ENCODE measurements around the gene FHL1.

Gene FHL1

GRCh38 chrX:136198010-136198409 lies 50.7 kb downstream of the FHL1 start:
- Histone ChIP-seq H3K4me2 (ENCODE audit: insufficient read depth, low read length, poor library complexity, severe bottlenecking) (no peak overlapping the region), H4K91ac (ENCODE audit: low read depth, low read length, poor library complexity) (no peak overlapping the region), H3K27ac (replicated peaks; ENCODE audit: low read length) (no peak overlapping the region), H3K9me3 (replicated peaks in 1 of 2; ENCODE audit: control insufficient read depth in 2 of 2, insufficient read depth in 1 of 2, low read depth in 1 of 2, low read length in 2 of 2) (no peaks in the 10 kb centered on the region), H2BK12ac (ENCODE audit: low read length) (no peak overlapping the region), H3K79me1 (ENCODE audit: low read depth, low read length) (peaks cover 2% of the 10 kb centered on the region), H3K23ac (ENCODE audit: low read depth, low read length, poor library complexity) (no peak overlapping the region), H3K18ac (ENCODE audit: low read length) (no peak overlapping the region), H2BK15ac (ENCODE audit: low read length) (no peak overlapping the region), H2BK120ac (ENCODE audit: low read depth, low read length) (no peak overlapping the region), H3K9ac (ENCODE audit: low read depth, low read length, poor library complexity) (no peak overlapping the region), H3K4ac (ENCODE audit: low read length) (no peak overlapping the region), H2AK5ac (ENCODE audit: low read depth, low read length) (no peak overlapping the region), H3K14ac (ENCODE audit: low read length) (no peak overlapping the region), H3K4me3 (ENCODE audit: low read length in 2 of 2) (no peak overlapping the region), H2AFZ (ENCODE audit: low read length) (no peak overlapping the region), H3K36me3 (replicated peaks in 1 of 2; ENCODE audit: control insufficient read depth in 2 of 2, insufficient read depth in 2 of 2, low read length in 2 of 2) (no peaks in the 10 kb centered on the region), H4K8ac (ENCODE audit: low read depth, low read length) (no peak overlapping the region), H3K27me3 (ENCODE audit: control insufficient read depth in 3 of 3, insufficient read depth in 3 of 3, low read depth in 1 of 3, low read length in 3 of 3) (no peaks in the 10 kb centered on the region), H3K4me1 (ENCODE audit: control insufficient read depth in 2 of 2, insufficient read depth in 1 of 2, low read depth in 1 of 2, low read length in 2 of 2) (peaks cover 0 to 2% of the 10 kb centered on the region in 2 donors), H2BK5ac (ENCODE audit: low read length) (no peak overlapping the region)
- DNase-seq (ENCODE audit: low spot score), result no peak

- Histone ChIP-seq H3K4me1 (ENCODE audit: control insufficient read depth in 2 of 2, insufficient read depth in 1 of 2, low read depth in 1 of 2, low read length in 2 of 2) (peaks cover 0 to 2% of the 10 kb centered on the region in 2 donors), H3K27me3 (ENCODE audit: control insufficient read depth in 3 of 3, insufficient read depth in 3 of 3, low read depth in 1 of 3, low read length in 3 of 3) (no peaks in the 10 kb centered on the region), H3K27ac (replicated peaks; ENCODE audit: low read length) (no peak overlapping the region), H2BK12ac (ENCODE audit: low read length) (no peak overlapping the region), H3K14ac (ENCODE audit: low read length) (no peak overlapping the region), H3K79me1 (ENCODE audit: low read depth, low read length) (peaks cover 2% of the 10 kb centered on the region), H2BK5ac (ENCODE audit: low read length) (no peak overlapping the region), H2AFZ (ENCODE audit: low read length) (no peak overlapping the region), H4K8ac (ENCODE audit: low read depth, low read length) (no peak overlapping the region), H3K9ac (ENCODE audit: low read depth, low read length, poor library complexity) (no peak overlapping the region), H2BK15ac (ENCODE audit: low read length) (no peak overlapping the region), H3K36me3 (replicated peaks in 1 of 2; ENCODE audit: control insufficient read depth in 2 of 2, insufficient read depth in 2 of 2, low read length in 2 of 2) (no peaks in the 10 kb centered on the region), H2BK120ac (ENCODE audit: low read depth, low read length) (no peak overlapping the region), H4K91ac (ENCODE audit: low read depth, low read length, poor library complexity) (no peak overlapping the region), H3K4ac (ENCODE audit: low read length) (no peak overlapping the region), H3K4me3 (ENCODE audit: low read length in 2 of 2) (no peak overlapping the region), H3K23ac (ENCODE audit: low read depth, low read length, poor library complexity) (no peak overlapping the region), H3K18ac (ENCODE audit: low read length) (no peak overlapping the region), H3K9me3 (replicated peaks in 1 of 2; ENCODE audit: control insufficient read depth in 2 of 2, insufficient read depth in 1 of 2, low read depth in 1 of 2, low read length in 2 of 2) (no peaks in the 10 kb centered on the region), H2AK5ac (ENCODE audit: low read depth, low read length) (no peak overlapping the region), H3K4me2 (ENCODE audit: insufficient read depth, low read length, poor library complexity, severe bottlenecking) (no peak overlapping the region)
- no peak for DNase-seq (ENCODE audit: low spot score)
- WGBS, 2 donors (ENCODE audit: extremely low coverage in 2 of 2, insufficient read length in 2 of 2, insufficient replicate concordance in 1 of 2), result no CpG with 5 or more reads among the region's 6 CpGs
These were observed 51.4 kb downstream of the FHL1 start for GRCh38 chrX:136198678-136199243.

- H2AK5ac ChIP-seq (ENCODE audit: low read depth, low read length), result no peak overlapping the region
- H3K79me1 ChIP-seq (ENCODE audit: low read depth, low read length), result peaks cover 2% of the 10 kb centered on the region
- no peak overlapping the region for H4K8ac ChIP-seq (ENCODE audit: low read depth, low read length)
- H2BK12ac ChIP-seq (ENCODE audit: low read length), result no peak overlapping the region
- H3K4me1 ChIP-seq (ENCODE audit: control insufficient read depth in 2 of 2, insufficient read depth in 1 of 2, low read depth in 1 of 2, low read length in 2 of 2), result peaks cover 0 to 2% of the 10 kb centered on the region in 2 donors
- H3K27ac ChIP-seq (replicated peaks; ENCODE audit: low read length), result no peak overlapping the region
- WGBS, 2 donors (ENCODE audit: extremely low coverage in 2 of 2, insufficient read length in 2 of 2, insufficient replicate concordance in 1 of 2), result no CpG with 5 or more reads among the region's 4 CpGs
- no peak overlapping the region for H3K14ac ChIP-seq (ENCODE audit: low read length)
- H2AFZ ChIP-seq (ENCODE audit: low read length), result no peak overlapping the region
- H2BK5ac ChIP-seq (ENCODE audit: low read length), result no peak overlapping the region
- H3K4me3 ChIP-seq (ENCODE audit: low read length in 2 of 2), result no peak overlapping the region
- no peak overlapping the region for H3K18ac ChIP-seq (ENCODE audit: low read length)
- H3K4me2 ChIP-seq (ENCODE audit: insufficient read depth, low read length, poor library complexity, severe bottlenecking), result no peak overlapping the region
- no peak overlapping the region for H2BK15ac ChIP-seq (ENCODE audit: low read length)
- no peaks in the 10 kb centered on the region for H3K36me3 ChIP-seq (replicated peaks in 1 of 2; ENCODE audit: control insufficient read depth in 2 of 2, insufficient read depth in 2 of 2, low read length in 2 of 2)
- H4K91ac ChIP-seq (ENCODE audit: low read depth, low read length, poor library complexity), result no peak overlapping the region
- no peaks in the 10 kb centered on the region for H3K9me3 ChIP-seq (replicated peaks in 1 of 2; ENCODE audit: control insufficient read depth in 2 of 2, insufficient read depth in 1 of 2, low read depth in 1 of 2, low read length in 2 of 2)
- H3K4ac ChIP-seq (ENCODE audit: low read length), result no peak overlapping the region
- no peak overlapping the region for H2BK120ac ChIP-seq (ENCODE audit: low read depth, low read length)
- H3K9ac ChIP-seq (ENCODE audit: low read depth, low read length, poor library complexity), result no peak overlapping the region
- H3K27me3 ChIP-seq (ENCODE audit: control insufficient read depth in 3 of 3, insufficient read depth in 3 of 3, low read depth in 1 of 3, low read length in 3 of 3), result no peaks in the 10 kb centered on the region
- no peak overlapping the region for H3K23ac ChIP-seq (ENCODE audit: low read depth, low read length, poor library complexity)
- DNase-seq (ENCODE audit: low spot score), result no peak
These were observed 52.0 kb downstream of the FHL1 start for GRCh38 chrX:136199365-136199764.

GRCh38 chrX:136200466-136200865 lies 53.1 kb downstream of the FHL1 start:
- Histone ChIP-seq H3K9me3 (replicated peaks in 1 of 2; ENCODE audit: control insufficient read depth in 2 of 2, insufficient read depth in 1 of 2, low read depth in 1 of 2, low read length in 2 of 2) (no peaks in the 10 kb centered on the region), H2BK120ac (ENCODE audit: low read depth, low read length) (no peak overlapping the region), H3K14ac (ENCODE audit: low read length) (no peak overlapping the region), H2BK12ac (ENCODE audit: low read length) (no peak overlapping the region), H3K18ac (ENCODE audit: low read length) (no peak overlapping the region), H3K9ac (ENCODE audit: low read depth, low read length, poor library complexity) (no peak overlapping the region), H2AFZ (ENCODE audit: low read length) (no peak overlapping the region), H3K23ac (ENCODE audit: low read depth, low read length, poor library complexity) (no peak overlapping the region), H3K4me2 (ENCODE audit: insufficient read depth, low read length, poor library complexity, severe bottlenecking) (no peak overlapping the region), H3K4me3 (ENCODE audit: low read length in 2 of 2) (no peak overlapping the region), H3K27me3 (ENCODE audit: control insufficient read depth in 3 of 3, insufficient read depth in 3 of 3, low read depth in 1 of 3, low read length in 3 of 3) (no peaks in the 10 kb centered on the region), H3K4ac (ENCODE audit: low read length) (no peak overlapping the region), H3K36me3 (replicated peaks in 1 of 2; ENCODE audit: control insufficient read depth in 2 of 2, insufficient read depth in 2 of 2, low read length in 2 of 2) (no peaks in the 10 kb centered on the region), H4K8ac (ENCODE audit: low read depth, low read length) (no peak overlapping the region), H3K79me1 (ENCODE audit: low read depth, low read length) (peaks cover 2% of the 10 kb centered on the region), H2BK15ac (ENCODE audit: low read length) (no peak overlapping the region), H4K91ac (ENCODE audit: low read depth, low read length, poor library complexity) (no peak overlapping the region), H2AK5ac (ENCODE audit: low read depth, low read length) (no peak overlapping the region), H2BK5ac (ENCODE audit: low read length) (no peak overlapping the region), H3K27ac (replicated peaks; ENCODE audit: low read length) (no peak overlapping the region), H3K4me1 (ENCODE audit: control insufficient read depth in 2 of 2, insufficient read depth in 1 of 2, low read depth in 1 of 2, low read length in 2 of 2) (peaks cover 0 to 2% of the 10 kb centered on the region in 2 donors)
- no peak for DNase-seq (ENCODE audit: low spot score)
- WGBS, 2 donors (ENCODE audit: extremely low coverage in 2 of 2, insufficient read length in 2 of 2, insufficient replicate concordance in 1 of 2), result no CpG with 5 or more reads among the region's 2 CpGs
